Stimulated activated CD4-positive, alpha-beta T cell treated with anti-CD3 and anti-CD28 coated beads, Interleukin-1b, Interleukin-23, amount 100 ng/mL, for 48 hours (primary cell): Measurements from ENCODE around the gene MAEL.

Experiments used
- DNase-seq: peaks from one replicate; pipeline ENCODE4 v3.0.0-alpha.2; 2020

Gene MAEL

GRCh38 chr1:167059045-167059808 is 70.1 kb downstream of the MAEL start:
- DNase-seq = peak; percentile 73

GRCh38 chr1:167059809-167060107 is 70.7 kb downstream of the MAEL start:
- DNase-seq = no peak

- no peak for DNase-seq
Measured at GRCh38 chr1:167060141-167061072, 71.3 kb downstream of the MAEL start.

- DNase-seq = no peak
Measured at GRCh38 chr1:167061073-167061464, 72.0 kb downstream of the MAEL start.

GRCh38 chr1:167064621-167065020 is 75.5 kb downstream of the MAEL start:
- DNase-seq = no peak

- DNase-seq = no peak
Measured at GRCh38 chr1:167065471-167065870, 76.4 kb downstream of the MAEL start.

GRCh38 chr1:167066333-167067122 is 77.4 kb downstream of the MAEL start:
- DNase-seq = peak; percentile 77

- DNase-seq = no peak
Measured at GRCh38 chr1:167067904-167068303, 78.8 kb downstream of the MAEL start.

GRCh38 chr1:167068761-167069160 is 79.7 kb downstream of the MAEL start:
- no peak for DNase-seq

GRCh38 chr1:167071286-167071685 is 82.2 kb downstream of the MAEL start:
- no peak for DNase-seq
